22Rv1 (cell line): ENCODE results near the gene LTB4R.
"Not testable (repeated sequence)": the region's sequence is repeated elsewhere in the genome, so short reads cannot be mapped to it uniquely, and the experiment has no call there.

Source experiments
- H3K27ac ChIP-seq: fragments of 450-650 bp; 2 replicates; pipeline ENCODE4 v1.5.1; 2017
- ZFX ChIP-seq: fragments of 450-650 bp; IDR thresholded peaks from 2 replicates; pipeline ENCODE4 v1.6.1; 2017; ENCODE audit warnings: antibody characterized with exemption, borderline replicate concordance
- TF ChIP-seq, protein P1 (sequence below): fragments of 450-650 bp; IDR thresholded peaks from 2 replicates; pipeline ENCODE4 v1.5.1; 2017; ENCODE audit warnings: mild to moderate bottlenecking

The LTB4R gene

DNA sequence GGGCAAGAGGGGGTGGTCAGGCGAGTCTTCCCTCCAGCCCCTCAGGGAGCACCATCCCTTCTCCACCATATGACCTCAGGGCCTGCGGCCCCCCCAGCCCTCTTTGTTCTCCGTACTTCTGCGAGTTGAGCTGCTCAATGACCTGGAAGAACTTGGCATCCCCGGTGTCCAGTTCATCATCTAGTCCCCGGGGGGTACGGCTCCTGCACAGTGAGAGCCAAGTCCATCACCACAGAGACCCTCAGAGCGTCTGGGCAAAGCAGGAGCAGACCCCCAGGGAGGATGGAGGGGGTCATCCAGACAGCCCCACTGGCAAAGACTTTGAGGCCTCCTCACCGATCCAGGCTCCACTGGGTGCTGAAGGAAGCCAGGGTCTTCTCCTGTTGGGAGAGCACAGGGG lies 14.7 kb downstream of the LTB4R start:
- no peak overlapping the region for H3K27ac ChIP-seq
- TF ChIP-seq ZFX: no peak
- TF ChIP-seq, protein P1, sequence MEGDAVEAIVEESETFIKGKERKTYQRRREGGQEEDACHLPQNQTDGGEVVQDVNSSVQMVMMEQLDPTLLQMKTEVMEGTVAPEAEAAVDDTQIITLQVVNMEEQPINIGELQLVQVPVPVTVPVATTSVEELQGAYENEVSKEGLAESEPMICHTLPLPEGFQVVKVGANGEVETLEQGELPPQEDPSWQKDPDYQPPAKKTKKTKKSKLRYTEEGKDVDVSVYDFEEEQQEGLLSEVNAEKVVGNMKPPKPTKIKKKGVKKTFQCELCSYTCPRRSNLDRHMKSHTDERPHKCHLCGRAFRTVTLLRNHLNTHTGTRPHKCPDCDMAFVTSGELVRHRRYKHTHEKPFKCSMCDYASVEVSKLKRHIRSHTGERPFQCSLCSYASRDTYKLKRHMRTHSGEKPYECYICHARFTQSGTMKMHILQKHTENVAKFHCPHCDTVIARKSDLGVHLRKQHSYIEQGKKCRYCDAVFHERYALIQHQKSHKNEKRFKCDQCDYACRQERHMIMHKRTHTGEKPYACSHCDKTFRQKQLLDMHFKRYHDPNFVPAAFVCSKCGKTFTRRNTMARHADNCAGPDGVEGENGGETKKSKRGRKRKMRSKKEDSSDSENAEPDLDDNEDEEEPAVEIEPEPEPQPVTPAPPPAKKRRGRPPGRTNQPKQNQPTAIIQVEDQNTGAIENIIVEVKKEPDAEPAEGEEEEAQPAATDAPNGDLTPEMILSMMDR: no peak

DNA sequence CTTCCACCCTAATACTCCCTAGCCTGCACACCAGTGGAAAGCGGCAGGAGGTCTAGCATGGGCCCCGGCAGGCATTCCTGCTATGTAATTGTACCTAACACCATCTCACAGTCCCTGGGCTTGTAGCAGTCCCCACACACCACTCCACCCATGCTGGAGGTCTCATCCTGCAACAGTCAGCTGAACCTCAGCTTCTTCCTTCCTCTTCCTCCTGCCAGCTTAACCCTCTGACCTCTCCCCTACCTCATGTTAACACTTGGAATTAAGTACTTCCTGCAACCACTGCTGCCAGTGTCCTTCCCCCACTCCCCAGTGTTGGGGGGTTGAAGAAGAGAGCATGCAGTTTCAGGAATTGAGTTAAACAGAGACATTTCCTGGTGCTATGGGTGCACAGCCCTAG lies 16.0 kb downstream of the LTB4R start:
- H3K27ac ChIP-seq: no peak overlapping the region
- TF ChIP-seq, protein P1: no peak
- TF ChIP-seq ZFX: no peak

DNA sequence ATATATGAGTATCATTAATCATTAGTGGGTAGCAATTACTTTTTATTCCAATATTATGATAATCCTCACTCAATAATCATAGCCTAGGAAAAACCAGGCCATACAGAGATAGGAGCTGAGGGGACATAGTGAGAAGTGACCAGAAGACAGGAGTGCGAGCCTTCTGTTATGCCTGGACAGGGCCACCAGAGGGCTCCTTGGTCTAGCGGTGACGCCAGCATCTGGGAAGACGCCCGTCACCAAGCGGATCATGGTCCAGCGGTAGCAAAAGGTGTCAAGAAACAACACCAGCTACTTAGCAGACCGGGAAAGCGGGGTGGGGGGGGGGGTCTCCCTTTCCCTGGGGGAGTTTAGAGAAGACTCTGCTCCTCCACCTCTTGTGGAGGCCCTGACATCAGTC lies 16.6 kb downstream of the LTB4R start:
- TF ChIP-seq, protein P1: peak; percentile 75
- not testable (repeated sequence) for H3K27ac ChIP-seq

DNA sequence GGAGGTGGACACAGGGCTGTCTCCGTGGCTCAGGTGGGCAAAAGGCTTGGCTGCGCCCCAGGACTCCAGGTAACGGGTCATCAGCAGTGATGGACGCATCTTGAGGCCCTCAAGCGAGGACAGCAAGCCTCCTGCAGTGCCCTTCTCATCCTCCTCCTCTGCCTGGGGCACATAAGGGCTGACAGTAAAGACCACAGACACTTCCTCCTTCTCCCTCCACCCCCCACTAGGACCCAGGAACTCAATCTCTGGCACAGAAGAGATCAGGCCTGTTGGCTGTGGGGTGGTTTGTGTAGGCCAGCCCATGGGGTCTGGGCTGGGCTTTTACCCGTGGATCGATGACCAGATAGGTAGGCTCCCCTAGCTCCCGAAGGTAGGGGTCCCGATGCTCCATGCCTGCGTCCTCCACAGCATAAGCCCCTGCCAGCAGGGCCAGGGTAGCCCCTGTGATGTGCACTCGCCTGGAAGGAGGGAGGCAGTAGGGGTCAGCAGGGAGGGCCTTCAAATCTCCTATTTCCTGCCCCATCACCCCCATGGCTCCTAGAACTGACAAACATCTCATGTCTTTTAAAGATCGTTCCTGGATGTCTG lies 17.9 kb downstream of the LTB4R start:
- H3K27ac ChIP-seq: no peak overlapping the region
- TF ChIP-seq ZFX: no peak
- TF ChIP-seq, protein P1: no peak

DNA sequence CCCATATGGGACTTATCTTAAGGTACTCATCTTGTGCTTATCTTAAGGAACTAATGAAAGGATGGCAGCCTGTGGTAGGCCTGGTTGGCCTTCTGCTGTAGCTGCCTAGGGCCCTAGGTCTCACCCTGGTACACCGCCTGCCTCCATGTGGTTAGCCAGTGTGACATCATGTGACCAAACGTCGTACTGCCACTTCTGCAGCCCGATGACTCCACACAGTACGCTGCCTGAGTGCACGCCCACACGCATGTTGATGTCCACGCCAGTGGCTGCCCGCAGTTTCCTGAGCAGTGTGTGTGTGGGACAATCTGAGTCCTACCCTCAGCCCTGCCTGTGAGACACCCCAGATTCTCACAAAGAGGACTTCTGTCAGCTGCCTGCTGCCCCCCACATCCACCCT lies 18.4 kb downstream of the LTB4R start:
- TF ChIP-seq ZFX: no peak
- TF ChIP-seq, protein P1: no peak
- no peak overlapping the region for H3K27ac ChIP-seq

DNA sequence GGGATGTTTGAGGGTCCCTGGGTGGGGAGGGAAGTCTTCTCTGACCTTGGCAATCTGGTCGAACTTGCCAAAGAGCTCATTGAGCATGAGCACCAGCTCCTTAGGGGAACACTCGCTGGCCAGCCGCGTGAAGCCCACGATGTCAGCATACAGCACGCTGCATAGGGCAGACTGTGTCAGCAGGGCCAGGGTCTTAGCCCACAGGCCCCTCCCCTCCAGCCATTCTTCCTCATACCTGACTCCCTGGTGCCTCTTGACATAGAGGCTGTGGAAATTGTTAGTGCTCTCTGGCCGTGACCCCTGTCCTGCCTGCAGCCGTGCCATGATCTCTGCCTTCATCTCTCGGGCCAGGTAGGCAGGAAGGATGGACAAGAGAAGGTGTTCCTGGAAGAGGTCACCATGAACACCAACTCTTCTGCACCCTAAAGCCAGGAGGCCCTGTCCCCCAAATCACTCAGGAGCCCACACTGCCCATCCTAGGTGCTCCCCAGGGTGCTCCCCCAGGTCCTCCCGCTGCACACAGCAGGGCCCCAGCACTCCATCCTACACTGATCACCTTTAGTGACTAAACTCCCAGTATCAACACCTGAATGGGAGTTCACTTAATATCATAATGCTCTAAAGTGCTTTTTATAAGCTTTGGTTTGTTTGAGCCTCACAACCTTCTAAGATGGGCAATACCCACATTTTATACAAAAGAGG lies 19.8 kb downstream of the LTB4R start:
- TF ChIP-seq, protein P1: no peak
- no peak for TF ChIP-seq ZFX
- no peak overlapping the region for H3K27ac ChIP-seq

DNA sequence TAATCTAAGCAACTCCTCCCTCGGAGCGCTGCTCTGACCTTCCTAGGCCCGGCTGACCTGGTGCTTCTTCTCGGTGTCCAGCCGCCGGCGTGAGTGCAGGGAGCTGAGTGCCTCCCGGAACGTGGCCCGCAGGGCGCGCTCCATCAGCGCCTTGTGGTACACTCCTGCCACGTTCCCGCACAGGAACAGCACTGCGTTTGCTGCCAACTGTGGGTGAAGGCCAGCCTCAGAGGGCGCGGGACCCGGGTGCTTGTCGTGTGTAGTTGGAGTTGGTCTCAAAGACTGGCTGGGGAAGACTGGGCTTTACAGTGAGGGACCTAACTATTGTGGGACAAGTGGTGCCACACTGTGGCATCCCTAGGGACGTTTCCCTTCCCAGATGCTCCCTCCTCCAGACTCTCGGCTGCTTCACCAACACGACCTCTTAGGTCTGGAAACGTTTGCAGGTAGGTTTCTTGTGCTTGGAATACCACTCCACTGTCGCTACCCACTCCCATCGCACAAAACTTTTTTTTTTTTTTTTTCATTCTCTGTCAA lies 20.5 kb downstream of the LTB4R start:
- TF ChIP-seq, protein P1: no peak
- no peak for TF ChIP-seq ZFX
- peak overlapping the region; percentile 73 for H3K27ac ChIP-seq
